HG02759 (cell line): ENCODE data around the gene SLAIN2.
"Not testable (repeated sequence)": the region's sequence is repeated elsewhere in the genome, so short reads cannot be mapped to it uniquely, and the experiment has no call there.

Source experiments
- ATAC-seq: cut with Tn5 transposase; IDR thresholded peaks from one replicate; pipeline ENCODE4 v1.9.1; 2021; ENCODE audit warnings: mild to moderate bottlenecking, moderate library complexity; ENCODE audit not compliant: unreplicated experiment

Gene SLAIN2

DNA sequence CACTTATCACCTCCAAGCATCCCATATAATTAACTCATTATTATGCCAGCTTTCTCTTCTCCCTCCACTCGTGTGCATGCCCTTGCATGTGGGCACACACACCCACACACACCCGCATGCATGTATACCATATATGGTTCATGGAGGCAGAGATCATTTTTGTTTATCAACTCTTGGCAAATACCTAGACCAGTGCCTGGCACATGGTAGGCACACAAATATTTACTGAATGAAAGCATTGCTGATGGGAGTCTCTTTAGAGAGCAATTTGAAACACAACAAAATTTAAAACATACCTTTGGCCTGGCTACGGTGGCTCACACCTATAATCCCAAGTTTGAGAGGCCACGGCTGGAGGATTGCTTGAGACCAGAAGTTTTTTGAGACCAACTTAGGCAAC is 90.7 kb downstream of the SLAIN2 start:
- no peak for ATAC-seq

DNA sequence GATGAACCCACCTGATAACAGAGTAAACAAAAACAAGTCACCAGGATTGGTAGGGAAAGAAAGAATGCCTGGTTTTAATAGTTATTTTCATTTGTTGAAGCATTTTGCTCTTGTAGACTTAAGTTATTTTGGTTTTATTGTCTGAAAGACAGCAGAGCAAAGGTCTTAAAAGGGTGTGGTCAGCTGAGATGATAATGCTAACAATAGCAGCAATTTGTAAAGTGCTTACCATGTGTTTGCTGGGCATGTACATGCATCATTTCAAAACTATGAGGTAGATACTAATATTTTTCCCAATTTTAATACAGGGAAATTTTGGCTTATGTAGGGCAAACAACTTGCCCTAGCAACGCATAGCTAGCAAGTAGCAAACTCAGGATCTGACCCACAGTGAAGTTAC is 95.0 kb downstream of the SLAIN2 start:
- ATAC-seq = no peak

DNA sequence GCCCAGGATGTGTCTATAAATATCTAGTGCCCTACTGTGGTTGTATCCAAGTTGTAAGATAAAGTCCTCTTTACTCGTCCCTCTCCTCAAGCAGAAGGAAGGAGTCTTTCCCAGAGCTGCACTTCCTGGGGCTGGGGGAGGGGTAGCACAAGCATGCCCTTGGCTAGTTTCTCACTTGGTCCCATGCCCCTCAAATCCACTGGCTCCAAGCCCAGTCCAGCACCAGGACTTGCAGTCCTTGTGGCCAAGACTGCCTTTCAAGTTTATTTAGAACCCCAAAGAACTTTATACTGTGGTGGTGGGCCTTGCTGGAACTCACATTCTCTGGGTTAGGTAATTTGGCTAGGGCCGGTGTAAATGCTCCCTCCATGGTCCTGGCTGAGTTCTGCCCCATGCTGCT is 98.7 kb downstream of the SLAIN2 start:
- ATAC-seq = no peak

DNA sequence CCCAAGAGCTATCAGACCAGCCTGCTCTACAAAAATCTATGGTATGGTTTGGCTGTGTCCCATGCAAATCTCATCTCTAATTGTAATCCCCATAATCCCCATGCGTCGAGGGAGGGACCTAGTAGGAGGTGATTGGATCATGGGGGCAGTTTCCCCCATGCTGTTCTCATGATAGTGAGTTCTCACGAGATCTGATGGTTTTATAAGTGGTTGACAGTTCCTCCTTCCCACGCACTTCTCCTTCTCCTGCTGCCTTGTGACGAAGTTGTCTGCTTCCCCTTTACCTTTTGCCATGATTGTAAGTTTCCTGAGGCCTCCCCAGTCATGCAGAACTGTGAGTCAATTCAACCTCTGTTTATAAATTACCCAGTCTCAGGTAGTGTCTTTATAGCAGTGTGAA is 99.6 kb downstream of the SLAIN2 start:
- not testable (repeated sequence) for ATAC-seq

DNA sequence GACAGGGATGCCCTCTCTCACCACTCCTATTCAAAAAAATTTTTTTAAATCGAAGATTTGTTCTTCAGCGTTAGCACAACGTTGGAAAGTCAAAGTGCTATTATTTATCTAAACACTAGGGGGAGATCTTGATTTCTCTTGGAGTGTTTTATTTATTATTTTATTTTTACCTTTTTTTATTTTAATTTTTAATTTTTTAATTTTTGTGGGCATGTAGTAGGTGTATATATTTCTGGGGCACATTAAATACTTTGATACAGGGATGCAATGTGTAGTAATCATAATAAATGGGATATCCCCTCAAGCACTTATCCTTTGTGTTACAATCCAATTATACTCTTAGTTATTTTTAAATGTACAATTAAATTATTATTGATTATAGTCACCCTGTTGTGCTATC is 104.4 kb downstream of the SLAIN2 start:
- ATAC-seq = no peak

DNA sequence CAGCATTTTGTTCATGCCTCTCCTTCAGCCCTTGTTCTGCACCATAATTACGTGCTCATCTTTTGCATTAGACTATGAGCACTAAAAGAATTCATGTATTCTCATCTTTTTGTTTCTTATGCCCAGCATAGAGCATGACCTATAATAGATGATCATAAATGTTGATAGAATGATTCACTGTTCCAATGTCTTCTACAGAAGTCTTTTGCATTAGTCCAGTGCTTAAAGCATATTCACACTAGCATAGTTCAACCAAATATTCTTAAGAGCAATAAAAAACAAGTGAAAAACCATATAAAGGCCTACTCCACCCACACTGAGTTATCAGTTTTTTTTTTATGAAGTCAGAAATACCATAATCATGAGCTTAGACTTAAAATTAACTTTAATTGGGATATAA is 105.3 kb downstream of the SLAIN2 start:
- no peak for ATAC-seq

DNA sequence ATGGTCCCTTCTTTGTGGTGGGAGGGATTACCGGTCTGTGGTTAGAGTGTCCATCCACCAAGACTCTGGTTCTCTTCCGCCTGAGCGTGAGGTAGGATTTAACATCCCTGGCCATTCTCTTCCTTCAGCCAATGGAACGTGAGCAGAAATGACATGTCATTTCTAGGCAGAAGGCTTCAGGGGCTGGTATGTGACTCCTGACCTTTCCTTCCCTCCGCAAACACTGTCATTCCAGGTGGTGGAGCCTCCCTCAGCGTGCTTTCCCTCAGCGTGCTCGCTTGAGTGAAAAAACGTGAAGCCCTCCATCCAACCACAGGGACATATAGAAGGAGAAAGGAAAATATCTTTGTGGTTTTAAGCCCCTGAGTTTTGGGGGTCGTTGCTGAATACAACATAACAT is 107.8 kb downstream of the SLAIN2 start:
- ATAC-seq = no peak

DNA sequence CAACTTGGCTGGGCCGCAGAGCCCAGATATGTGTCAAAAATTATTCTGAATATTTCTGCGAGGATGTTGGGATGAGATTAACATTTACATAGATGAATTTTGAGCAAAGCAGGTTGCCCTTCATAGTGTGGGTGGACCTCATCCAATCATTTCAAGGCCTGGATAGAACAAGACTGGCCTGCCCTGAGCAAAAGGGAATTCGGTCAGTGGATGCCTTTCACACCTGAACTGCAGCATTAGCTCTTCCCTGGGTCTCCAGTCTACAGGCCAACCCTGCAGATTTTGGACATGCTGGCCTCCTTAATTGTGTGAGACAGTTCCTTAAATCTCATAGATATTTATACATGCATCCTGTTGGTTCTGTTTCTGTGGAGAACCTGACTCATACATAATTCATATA is 109.4 kb downstream of the SLAIN2 start:
- ATAC-seq = no peak

DNA sequence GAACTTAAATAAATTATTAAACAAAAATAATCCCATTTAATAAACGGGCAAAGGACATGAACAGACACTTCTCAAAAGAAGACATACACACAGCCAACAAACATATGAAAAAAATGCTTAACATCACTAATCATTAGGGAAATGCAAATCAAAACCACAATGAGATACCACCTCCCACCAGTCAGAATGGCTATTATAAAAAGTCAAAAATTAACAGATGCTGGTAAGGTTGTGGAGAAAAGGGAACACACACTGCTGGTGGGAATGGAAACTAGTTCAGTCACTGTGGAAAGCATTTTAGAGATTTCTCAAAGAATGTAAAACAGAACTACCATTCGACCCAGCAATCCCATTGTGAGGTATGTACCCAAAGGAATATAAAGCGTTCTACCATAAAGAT is 110.3 kb downstream of the SLAIN2 start:
- ATAC-seq = not testable (repeated sequence)

DNA sequence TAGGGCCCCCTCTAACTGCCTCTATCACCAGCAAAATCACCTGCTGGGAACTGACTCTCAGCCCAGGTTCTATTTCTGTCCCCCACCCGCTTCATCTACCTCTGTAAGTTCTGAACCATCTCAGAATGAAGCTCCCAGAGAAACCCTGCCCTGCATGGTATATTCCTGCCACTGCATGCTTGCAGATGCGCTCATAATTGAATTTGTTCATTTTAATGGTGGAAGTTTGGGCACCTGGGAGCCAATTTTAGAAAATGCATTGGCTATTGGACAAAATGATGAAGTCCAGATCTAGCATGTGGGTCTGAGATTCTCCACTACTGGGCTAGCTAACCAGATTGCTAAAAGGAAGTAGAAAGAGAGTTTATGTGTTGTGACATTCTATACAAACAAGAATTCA is 113.3 kb downstream of the SLAIN2 start:
- ATAC-seq = no peak

DNA sequence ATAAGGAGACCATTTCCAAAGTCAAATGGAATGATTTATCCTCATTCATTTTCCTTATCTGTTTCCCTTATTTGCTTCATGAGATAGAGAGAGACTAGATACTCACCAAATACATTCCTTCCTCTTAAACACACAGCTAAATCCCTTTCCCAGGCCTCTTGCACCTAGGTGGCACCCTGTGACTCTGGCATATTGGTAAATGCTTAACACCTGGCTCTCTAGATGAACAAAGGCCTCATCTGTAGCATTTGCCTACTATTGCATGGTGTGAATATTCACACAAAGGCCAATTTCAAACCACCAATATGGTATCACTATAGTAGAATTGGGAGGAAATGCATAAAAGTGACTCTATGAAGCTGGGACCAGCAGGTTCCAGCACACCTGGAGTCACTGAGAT is 119.7 kb downstream of the SLAIN2 start:
- no peak for ATAC-seq

DNA sequence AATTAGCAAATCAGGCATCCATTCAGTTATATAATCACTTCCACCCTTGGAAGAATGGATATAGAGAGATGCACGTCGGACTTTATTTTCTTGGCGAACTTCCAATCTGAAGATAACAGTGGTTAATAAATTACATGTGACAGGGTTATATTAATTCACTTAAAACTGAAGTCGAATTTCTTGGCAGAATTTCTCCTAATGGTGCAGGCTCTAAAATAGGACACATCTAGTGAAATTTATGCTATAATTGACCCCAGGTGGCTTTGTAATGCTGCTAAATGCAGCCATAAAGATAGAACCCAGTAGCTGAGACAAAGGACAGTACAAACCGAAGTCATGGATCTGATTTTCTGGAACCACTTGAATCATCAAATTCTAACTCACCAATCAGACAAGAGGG is 121.0 kb downstream of the SLAIN2 start:
- ATAC-seq = no peak

DNA sequence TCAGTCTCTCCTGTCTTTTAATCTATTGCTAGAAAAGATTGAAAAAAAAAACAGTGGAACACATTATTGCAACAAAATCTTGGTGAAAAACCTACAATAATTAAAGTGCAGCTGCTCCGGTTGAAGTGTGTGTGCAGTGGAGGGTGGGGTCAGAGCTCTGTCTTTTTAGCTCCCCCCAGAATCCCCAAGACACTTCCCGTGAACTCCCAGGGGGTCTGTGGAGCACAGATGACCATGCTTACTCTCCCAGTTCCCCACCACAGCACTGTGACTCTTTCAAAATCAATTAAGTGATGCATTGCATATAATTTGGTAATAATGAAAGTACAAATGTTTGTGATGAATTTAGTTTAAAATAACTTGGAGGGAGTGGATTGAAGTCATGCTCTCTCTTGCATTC is 126.1 kb downstream of the SLAIN2 start:
- no peak for ATAC-seq

DNA sequence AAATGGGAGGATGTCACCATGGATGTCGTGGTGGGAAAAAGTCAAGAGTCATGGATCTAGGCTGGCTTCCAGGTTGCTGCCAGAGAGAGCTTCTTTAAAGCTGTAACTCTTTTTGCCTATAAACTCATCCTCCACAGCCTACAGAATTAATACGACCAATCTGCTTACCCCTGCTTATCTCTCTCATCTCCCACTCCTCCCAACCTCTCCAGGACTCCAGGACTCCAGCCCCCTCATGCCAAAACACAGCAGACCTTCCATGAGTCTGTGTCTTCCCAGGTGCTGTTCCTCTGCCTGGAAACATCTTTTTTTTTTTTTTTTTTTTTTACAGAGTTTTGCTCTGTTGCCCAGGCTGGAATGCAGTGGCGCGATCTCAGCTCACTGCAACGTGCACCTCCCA is 126.6 kb downstream of the SLAIN2 start:
- no peak for ATAC-seq

DNA sequence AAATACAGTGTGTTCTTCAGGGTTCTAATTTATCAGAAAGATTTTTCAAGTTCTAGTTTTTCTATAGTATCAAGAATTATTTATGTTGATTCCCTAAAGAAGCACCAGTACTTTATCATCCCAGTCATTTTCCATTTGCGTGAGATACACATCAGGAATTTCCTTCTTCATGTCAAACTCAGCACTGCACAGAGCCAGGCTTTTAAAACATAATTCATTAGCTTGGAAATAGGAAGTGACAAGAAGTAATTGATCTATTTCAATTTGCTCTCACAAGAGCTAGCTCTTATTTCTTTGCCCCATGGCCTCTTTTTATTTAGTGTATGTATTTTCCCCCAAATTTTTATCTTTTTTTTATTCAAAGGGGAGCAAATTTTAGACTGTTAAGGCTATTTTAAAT is 128.8 kb downstream of the SLAIN2 start:
- ATAC-seq = no peak

DNA sequence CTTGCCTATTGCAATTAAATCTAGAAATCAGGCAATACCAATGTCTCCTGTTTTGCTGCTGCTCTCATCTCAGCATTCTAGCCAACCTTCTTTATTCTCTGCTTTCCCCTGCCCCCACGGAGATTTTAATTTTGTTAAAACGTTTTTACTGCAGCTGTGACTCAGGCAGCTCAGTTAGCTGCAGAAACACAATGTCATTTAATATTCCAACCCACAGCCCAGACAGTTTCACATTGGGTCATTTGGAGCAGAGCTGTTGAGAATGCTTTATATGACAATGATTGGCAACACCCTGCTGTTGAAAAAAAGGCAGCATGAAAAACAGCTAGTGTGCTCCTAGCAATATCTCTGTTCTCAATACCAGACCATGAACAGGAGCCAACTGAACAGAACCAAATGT is 129.2 kb downstream of the SLAIN2 start:
- ATAC-seq = no peak

DNA sequence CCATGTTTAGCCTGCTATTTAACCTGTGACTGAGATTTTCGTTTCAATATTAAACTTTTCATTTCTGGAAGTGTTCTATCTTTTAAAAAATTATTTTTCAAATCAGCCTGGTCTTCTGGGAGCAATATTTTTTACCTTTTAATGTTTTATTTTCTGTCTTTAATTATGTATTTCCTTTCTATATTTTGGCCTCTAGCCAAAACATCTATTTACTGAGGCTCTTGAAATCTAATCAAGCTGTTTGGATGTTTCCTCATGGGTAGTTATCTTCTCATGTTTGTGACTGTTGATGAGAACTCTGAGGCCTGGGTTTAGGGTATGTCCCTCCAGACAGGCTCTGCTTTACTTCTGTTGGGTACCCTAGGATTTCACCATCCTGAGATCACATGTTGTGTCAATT is 131.5 kb downstream of the SLAIN2 start:
- ATAC-seq = no peak

DNA sequence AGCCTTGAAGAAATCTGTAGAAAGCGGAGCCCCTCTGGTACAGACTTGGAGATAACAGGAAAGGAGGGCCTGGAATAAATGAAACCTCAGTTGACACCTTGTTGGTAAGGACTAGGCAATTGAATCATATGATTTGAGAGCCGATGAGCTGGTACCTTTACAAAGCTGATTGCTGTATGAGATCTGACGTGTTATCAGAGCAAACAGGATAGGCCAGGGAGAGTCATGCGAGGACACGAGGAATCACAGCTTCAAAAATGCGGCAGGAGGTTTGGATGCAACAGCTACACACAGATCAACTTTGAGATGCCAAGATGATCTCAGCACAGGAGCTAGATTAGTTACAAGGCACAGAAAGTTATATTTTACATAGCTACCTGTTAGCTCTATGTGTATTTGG is 134.4 kb downstream of the SLAIN2 start:
- ATAC-seq = no peak
